ENCODE results near the gene FREM2. TPM values are rescaled to one million over a fixed set of nuclear protein-coding genes. Genes with fewer than 3 reads are reported as not detected.

Gene FREM2
- total and polyA plus RNA-seq, 9 of the 15 experiments (the other 6 are each of a cell fraction or from before 2014, with no cell fraction given): under 0.01 to 0.02 TPM; not detected in 7

DNA sequence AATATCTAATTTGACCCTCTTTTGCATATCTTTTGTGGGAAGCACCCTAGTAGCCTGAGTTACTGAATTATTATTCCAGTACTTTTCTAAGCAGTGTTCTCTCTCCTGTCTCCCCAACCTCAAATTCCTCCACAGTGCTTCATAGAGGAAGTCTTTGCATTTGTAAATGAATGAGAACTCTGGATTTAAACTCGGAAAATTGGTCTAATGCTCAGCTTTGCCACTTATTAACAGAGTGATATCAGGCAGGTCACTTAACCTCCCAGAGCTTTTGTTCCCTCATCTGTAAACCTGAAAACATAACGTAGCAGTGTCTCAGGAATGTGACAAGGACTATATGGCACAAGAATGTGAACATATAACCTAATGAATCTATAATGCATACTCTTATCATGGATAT lies 26.2 kb downstream of the FREM2 start:
- POLR2A ChIA-PET: interaction anchor here (0.9 kb wide), 1 partner anchor 17 kb away, joined by 3 read pairs; no protein-coding TSS in a partner anchor
- H3K9ac ChIP-seq (ENCODE audit: insufficient read depth in 1 of 2, low read depth in 2 of 2, low read length in 2 of 2): no peak overlapping the region
- WGBS (ENCODE audit: insufficient coverage, low coverage, missing lambda C conversion rate): 0% methylated on average over 2 of the region's 2 CpGs
- no peak overlapping the region for H3K27ac ChIP-seq (ENCODE audit: extremely low read depth, low read depth, low read length)
- no peaks in the 10 kb centered on the region for H4K20me1 ChIP-seq (replicated peaks; ENCODE audit: control insufficient read depth, insufficient read depth, low read length)
- CTCF ChIA-PET (ENCODE audit: low intra/inter-chr PET ratio): interaction anchor here (0.6 kb wide), 1 partner anchor 24 kb away, joined by 3 read pairs; no protein-coding TSS in a partner anchor
- no peaks in the 10 kb centered on the region for H3K9me1 ChIP-seq (ENCODE audit: control insufficient read depth, insufficient read depth, low read length)
- no TSS peak for BruUV-seq (replicated peaks)
- no peak overlapping the region for H3K4me2 ChIP-seq (ENCODE audit: insufficient read depth, low read length)
- no peaks in the 10 kb centered on the region for H3K27me3 ChIP-seq (ENCODE audit: control insufficient read depth in 2 of 2, insufficient read depth in 2 of 2, low read length in 2 of 2)
- no peaks in the 10 kb centered on the region for H3K36me3 ChIP-seq (ENCODE audit: control insufficient read depth, insufficient read depth, low read length)
- no peak for DNase-seq (ENCODE audit: extremely low read depth in 1 of 4, low spot score in 3 of 4)
- ATAC-seq: no peak
- H2AFZ ChIP-seq (ENCODE audit: low read depth, low read length): no peak overlapping the region
- in situ Hi-C loops (cut with MboI): no loop called here
- H3K4me1 ChIP-seq (replicated peaks in 1 of 2; ENCODE audit: control insufficient read depth in 2 of 2, insufficient read depth in 2 of 2, low read length in 2 of 2): no peaks in the 10 kb centered on the region
- intact Hi-C loops (cut with micrococcal nuclease): no loop called here
- FAIRE-seq: no peak
- no peaks in the 10 kb centered on the region for H3K9me3 ChIP-seq (replicated peaks; ENCODE audit: control insufficient read depth, insufficient read depth, low read depth, low read length)
- H3K79me2 ChIP-seq (ENCODE audit: control insufficient read depth, insufficient read depth, low read length): no peaks in the 10 kb centered on the region
- no peak for TF ChIP-seq ZBTB17 (CRISPR knock-in tag; IDR thresholded peaks at IDR 0.05)
- TF ChIP-seq HDAC2 (IDR thresholded peaks at IDR 0.05): no peak
- no peak overlapping the region for H3K4me3 ChIP-seq

DNA sequence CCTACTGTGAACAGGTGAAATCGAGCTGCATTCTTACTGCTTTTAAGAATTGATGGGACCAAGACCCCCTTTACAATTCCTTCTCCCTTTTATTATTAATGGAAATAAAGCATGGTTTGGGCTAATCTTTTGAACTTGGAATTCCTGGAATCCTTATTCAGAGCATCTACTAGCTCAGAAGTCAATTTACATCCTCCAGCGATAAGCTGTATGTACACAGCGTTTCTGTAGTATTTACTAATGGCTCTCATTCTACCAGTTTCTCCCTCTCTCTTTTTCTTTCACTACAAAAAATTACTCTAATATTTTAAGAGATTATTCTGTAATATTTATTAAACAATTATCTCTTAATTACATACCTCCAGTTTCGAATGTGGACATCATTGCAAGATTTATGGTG lies 31.5 kb downstream of the FREM2 start:
- no peaks in the 10 kb centered on the region for H3K4me1 ChIP-seq (replicated peaks in 1 of 2; ENCODE audit: control insufficient read depth in 2 of 2, insufficient read depth in 2 of 2, low read length in 2 of 2)
- CTCF ChIA-PET (ENCODE audit: low intra/inter-chr PET ratio): no interaction called here
- no peak for ATAC-seq
- H4K20me1 ChIP-seq (replicated peaks; ENCODE audit: control insufficient read depth, insufficient read depth, low read length): no peaks in the 10 kb centered on the region
- intact Hi-C loops (cut with micrococcal nuclease) (no loop called here), in situ Hi-C loops (cut with MboI) (no loop called here)
- H3K4me2 ChIP-seq (ENCODE audit: insufficient read depth, low read length): no peak overlapping the region
- no peaks in the 10 kb centered on the region for H3K9me3 ChIP-seq (replicated peaks; ENCODE audit: control insufficient read depth, insufficient read depth, low read depth, low read length)
- DNase-seq (ENCODE audit: extremely low read depth in 1 of 4, low spot score in 3 of 4): no peak
- H3K9ac ChIP-seq (ENCODE audit: insufficient read depth in 1 of 2, low read depth in 2 of 2, low read length in 2 of 2): no peak overlapping the region
- no peak for FAIRE-seq
- POLR2A ChIA-PET: no interaction called here
- H3K36me3 ChIP-seq (ENCODE audit: control insufficient read depth, insufficient read depth, low read length): no peaks in the 10 kb centered on the region
- no peak overlapping the region for H3K4me3 ChIP-seq
- no peak overlapping the region for H3K27ac ChIP-seq (ENCODE audit: extremely low read depth, low read depth, low read length)
- H2AFZ ChIP-seq (ENCODE audit: low read depth, low read length): no peak overlapping the region
- H3K9me1 ChIP-seq (ENCODE audit: control insufficient read depth, insufficient read depth, low read length): no peaks in the 10 kb centered on the region
- 0% methylated on average over 4 of the region's 4 CpGs for WGBS (ENCODE audit: insufficient coverage, low coverage, missing lambda C conversion rate)
- H3K79me2 ChIP-seq (ENCODE audit: control insufficient read depth, insufficient read depth, low read length): no peaks in the 10 kb centered on the region
- no peaks in the 10 kb centered on the region for H3K27me3 ChIP-seq (ENCODE audit: control insufficient read depth in 2 of 2, insufficient read depth in 2 of 2, low read length in 2 of 2)
- no TSS peak for BruUV-seq (replicated peaks)
- TF ChIP-seq, protein P1, sequence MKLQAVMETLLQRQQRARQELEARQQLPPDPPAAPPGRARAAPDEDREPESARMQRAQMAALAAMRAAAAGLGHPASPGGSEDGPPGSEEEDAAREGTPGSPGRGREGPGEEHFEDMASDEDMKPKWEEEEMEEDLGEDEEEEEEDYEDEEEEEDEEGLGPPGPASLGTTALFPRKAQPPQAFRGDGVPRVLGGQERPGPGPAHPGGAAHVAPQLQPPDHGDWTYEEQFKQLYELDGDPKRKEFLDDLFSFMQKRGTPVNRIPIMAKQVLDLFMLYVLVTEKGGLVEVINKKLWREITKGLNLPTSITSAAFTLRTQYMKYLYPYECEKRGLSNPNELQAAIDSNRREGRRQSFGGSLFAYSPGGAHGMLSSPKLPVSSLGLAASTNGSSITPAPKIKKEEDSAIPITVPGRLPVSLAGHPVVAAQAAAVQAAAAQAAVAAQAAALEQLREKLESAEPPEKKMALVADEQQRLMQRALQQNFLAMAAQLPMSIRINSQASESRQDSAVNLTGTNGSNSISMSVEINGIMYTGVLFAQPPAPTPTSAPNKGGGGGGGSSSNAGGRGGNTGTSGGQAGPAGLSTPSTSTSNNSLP (IDR thresholded peaks at IDR 0.05; ENCODE audit: borderline replicate concordance, low read depth, low read length): no peak
- TF ChIP-seq USF2 (CRISPR knock-in tag; IDR thresholded peaks at IDR 0.05) (no peak), ZNF212 (CRISPR knock-in tag; IDR thresholded peaks at IDR 0.05) (no peak), ZNF124 (CRISPR knock-in tag; IDR thresholded peaks at IDR 0.05) (no peak), RUNX1 (IDR thresholded peaks at IDR 0.05; ENCODE audit: low read depth) (no peak), ZNF324 (CRISPR knock-in tag; IDR thresholded peaks at IDR 0.05) (no peak), RBM17 (IDR thresholded peaks at IDR 0.05; ENCODE audit: borderline replicate concordance, low read depth, low read length) (no peak), FOXJ3 (CRISPR knock-in tag; IDR thresholded peaks at IDR 0.05) (no peak), KLF1 (tag; IDR thresholded peaks at IDR 0.05) (no peak)
- TF ChIP-seq, protein P2, sequence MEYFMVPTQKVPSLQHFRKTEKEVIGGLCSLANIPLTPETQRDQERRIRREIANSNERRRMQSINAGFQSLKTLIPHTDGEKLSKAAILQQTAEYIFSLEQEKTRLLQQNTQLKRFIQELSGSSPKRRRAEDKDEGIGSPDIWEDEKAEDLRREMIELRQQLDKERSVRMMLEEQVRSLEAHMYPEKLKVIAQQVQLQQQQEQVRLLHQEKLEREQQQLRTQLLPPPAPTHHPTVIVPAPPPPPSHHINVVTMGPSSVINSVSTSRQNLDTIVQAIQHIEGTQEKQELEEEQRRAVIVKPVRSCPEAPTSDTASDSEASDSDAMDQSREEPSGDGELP (CRISPR knock-in tag; IDR thresholded peaks at IDR 0.05; ENCODE audit: borderline replicate concordance): no peak
